Measurements from ENCODE around the gene CPNE1.

The CPNE1 gene

GRCh38 chr20:35583636-35584560 lies 80.8 kb downstream of the CPNE1 start:
- TF ChIP-seq POU6F1 (CRISPR knock-in tag; IDR thresholded peaks at IDR 0.05; ENCODE audit: borderline replicate concordance, low read depth) (no peak), ZNF565 (CRISPR knock-in tag; conservative IDR thresholded peaks at IDR 0.05; ENCODE audit: low read depth) (no peak), ZNF8 (CRISPR knock-in tag; IDR thresholded peaks at IDR 0.05) (no peak), PPARA (CRISPR knock-in tag; IDR thresholded peaks at IDR 0.05; ENCODE audit: borderline replicate concordance) (no peak), GLIS3 (CRISPR knock-in tag; IDR thresholded peaks at IDR 0.05) (no peak), ARNTL (CRISPR knock-in tag; IDR thresholded peaks at IDR 0.05; ENCODE audit: borderline replicate concordance, low read depth) (no peak), ZFP30 (CRISPR knock-in tag; IDR thresholded peaks at IDR 0.05) (no peak), PATZ1 (CRISPR knock-in tag; IDR thresholded peaks at IDR 0.05; ENCODE audit: borderline replicate concordance) (no peak), TCF4 (CRISPR knock-in tag; IDR thresholded peaks at IDR 0.05; ENCODE audit: borderline replicate concordance) (no peak), CSDC2 (CRISPR knock-in tag; IDR thresholded peaks at IDR 0.05) (no peak), TSHZ2 (CRISPR knock-in tag; IDR thresholded peaks at IDR 0.05) (no peak), CREB5 (CRISPR knock-in tag; IDR thresholded peaks at IDR 0.05; ENCODE audit: low read depth) (no peak), BACH2 (CRISPR knock-in tag; IDR thresholded peaks at IDR 0.05; ENCODE audit: borderline replicate concordance) (no peak), ZNF70 (CRISPR knock-in tag; IDR thresholded peaks at IDR 0.05) (no peak), SNAI2 (CRISPR knock-in tag; IDR thresholded peaks at IDR 0.05) (no peak), RARB (CRISPR knock-in tag; IDR thresholded peaks at IDR 0.05) (no peak), OSR1 (CRISPR knock-in tag; IDR thresholded peaks at IDR 0.05) (no peak), TOX (CRISPR knock-in tag; IDR thresholded peaks at IDR 0.05; ENCODE audit: borderline replicate concordance) (no peak), ISL1 (CRISPR knock-in tag; IDR thresholded peaks at IDR 0.05) (no peak), CSRNP3 (CRISPR knock-in tag; IDR thresholded peaks at IDR 0.05) (no peak)
- ATAC-seq: no peak; the same call in 2 of the 3 replicates

GRCh38 chr20:35582741-35583404 lies 81.8 kb downstream of the CPNE1 start:
- TF ChIP-seq CSDC2 (CRISPR knock-in tag; IDR thresholded peaks at IDR 0.05) (no peak), CSRNP3 (CRISPR knock-in tag; IDR thresholded peaks at IDR 0.05) (no peak), RARB (CRISPR knock-in tag; IDR thresholded peaks at IDR 0.05) (no peak), ESRRG (CRISPR knock-in tag; IDR thresholded peaks at IDR 0.05) (no peak), ZC3H10 (CRISPR knock-in tag; IDR thresholded peaks at IDR 0.05) (no peak)

More at GRCh38 chr20:35582741-35583404, 81.8 kb downstream of the CPNE1 start:
- no peak for ATAC-seq

Measured in SK-N-SH treated with all-trans-retinoic acid at 6 μM for 48 hours (cell line).